ENCODE measurements around the gene NEBL.

- TF ChIP-seq YY1 (IDR thresholded peaks at IDR 0.05; ENCODE audit: insufficient read depth, insufficient read length) (no peak), ZNF274 (IDR thresholded peaks at IDR 0.05; ENCODE audit: low read depth, low read length) (no peak)
These were observed 39.3 kb upstream of the NEBL start for GRCh38 chr10:20936396-20936795.

All from NT2/D1 (cell line).